ENCODE results near the gene SUPT5H. TPM values are rescaled to one million over a fixed set of nuclear protein-coding genes. Genes with fewer than 3 reads are reported as not detected.

SUPT5H gene
- total and polyA plus RNA-seq, 2 of the 13 experiments (the other 11 are each of a cell fraction or from before 2014, with no cell fraction given), result 48.2 to 51.7 TPM

GRCh38 chr19:39445196-39446111, at the start of gene SUPT5H (continued):
- no peak for TF ChIP-seq MLXIP (CRISPR knock-in tag; IDR thresholded peaks at IDR 0.05; ENCODE audit: borderline replicate concordance)
- peak; percentile 100 for TF ChIP-seq THAP7 (CRISPR knock-in tag; IDR thresholded peaks at IDR 0.05)
- TF ChIP-seq, protein P1, sequence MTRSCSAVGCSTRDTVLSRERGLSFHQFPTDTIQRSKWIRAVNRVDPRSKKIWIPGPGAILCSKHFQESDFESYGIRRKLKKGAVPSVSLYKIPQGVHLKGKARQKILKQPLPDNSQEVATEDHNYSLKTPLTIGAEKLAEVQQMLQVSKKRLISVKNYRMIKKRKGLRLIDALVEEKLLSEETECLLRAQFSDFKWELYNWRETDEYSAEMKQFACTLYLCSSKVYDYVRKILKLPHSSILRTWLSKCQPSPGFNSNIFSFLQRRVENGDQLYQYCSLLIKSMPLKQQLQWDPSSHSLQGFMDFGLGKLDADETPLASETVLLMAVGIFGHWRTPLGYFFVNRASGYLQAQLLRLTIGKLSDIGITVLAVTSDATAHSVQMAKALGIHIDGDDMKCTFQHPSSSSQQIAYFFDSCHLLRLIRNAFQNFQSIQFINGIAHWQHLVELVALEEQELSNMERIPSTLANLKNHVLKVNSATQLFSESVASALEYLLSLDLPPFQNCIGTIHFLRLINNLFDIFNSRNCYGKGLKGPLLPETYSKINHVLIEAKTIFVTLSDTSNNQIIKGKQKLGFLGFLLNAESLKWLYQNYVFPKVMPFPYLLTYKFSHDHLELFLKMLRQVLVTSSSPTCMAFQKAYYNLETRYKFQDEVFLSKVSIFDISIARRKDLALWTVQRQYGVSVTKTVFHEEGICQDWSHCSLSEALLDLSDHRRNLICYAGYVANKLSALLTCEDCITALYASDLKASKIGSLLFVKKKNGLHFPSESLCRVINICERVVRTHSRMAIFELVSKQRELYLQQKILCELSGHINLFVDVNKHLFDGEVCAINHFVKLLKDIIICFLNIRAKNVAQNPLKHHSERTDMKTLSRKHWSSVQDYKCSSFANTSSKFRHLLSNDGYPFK (CRISPR knock-in tag; IDR thresholded peaks at IDR 0.05; ENCODE audit: borderline replicate concordance), result peak; percentile 100
- TF ChIP-seq PAX8 (CRISPR knock-in tag; IDR thresholded peaks at IDR 0.05; ENCODE audit: borderline replicate concordance), result no peak
- TF ChIP-seq TEF (CRISPR knock-in tag; IDR thresholded peaks at IDR 0.05), result no peak
- TF ChIP-seq SSRP1 (CRISPR knock-in tag; IDR thresholded peaks at IDR 0.05), result no peak
- TF ChIP-seq, protein P2, sequence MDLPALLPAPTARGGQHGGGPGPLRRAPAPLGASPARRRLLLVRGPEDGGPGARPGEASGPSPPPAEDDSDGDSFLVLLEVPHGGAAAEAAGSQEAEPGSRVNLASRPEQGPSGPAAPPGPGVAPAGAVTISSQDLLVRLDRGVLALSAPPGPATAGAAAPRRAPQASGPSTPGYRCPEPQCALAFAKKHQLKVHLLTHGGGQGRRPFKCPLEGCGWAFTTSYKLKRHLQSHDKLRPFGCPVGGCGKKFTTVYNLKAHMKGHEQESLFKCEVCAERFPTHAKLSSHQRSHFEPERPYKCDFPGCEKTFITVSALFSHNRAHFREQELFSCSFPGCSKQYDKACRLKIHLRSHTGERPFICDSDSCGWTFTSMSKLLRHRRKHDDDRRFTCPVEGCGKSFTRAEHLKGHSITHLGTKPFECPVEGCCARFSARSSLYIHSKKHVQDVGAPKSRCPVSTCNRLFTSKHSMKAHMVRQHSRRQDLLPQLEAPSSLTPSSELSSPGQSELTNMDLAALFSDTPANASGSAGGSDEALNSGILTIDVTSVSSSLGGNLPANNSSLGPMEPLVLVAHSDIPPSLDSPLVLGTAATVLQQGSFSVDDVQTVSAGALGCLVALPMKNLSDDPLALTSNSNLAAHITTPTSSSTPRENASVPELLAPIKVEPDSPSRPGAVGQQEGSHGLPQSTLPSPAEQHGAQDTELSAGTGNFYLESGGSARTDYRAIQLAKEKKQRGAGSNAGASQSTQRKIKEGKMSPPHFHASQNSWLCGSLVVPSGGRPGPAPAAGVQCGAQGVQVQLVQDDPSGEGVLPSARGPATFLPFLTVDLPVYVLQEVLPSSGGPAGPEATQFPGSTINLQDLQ (CRISPR knock-in tag; IDR thresholded peaks at IDR 0.05), result no peak; the same call in 1 of the 2 replicates
- TF ChIP-seq ZNF605 (CRISPR knock-in tag; IDR thresholded peaks at IDR 0.05), result no peak; the same call in 1 of the 2 replicates
- TF ChIP-seq RXRB (CRISPR knock-in tag; IDR thresholded peaks at IDR 0.05; ENCODE audit: borderline replicate concordance), result peak; percentile 86
- TF ChIP-seq ZC3H13 (CRISPR knock-in tag; IDR thresholded peaks at IDR 0.05), result 0 out of 2 replicates have a peak, but pooled peaks have one; percentile 60
- no peak for TF ChIP-seq ZNF674 (CRISPR knock-in tag; IDR thresholded peaks at IDR 0.05; ENCODE audit: low read depth)
- TF ChIP-seq, protein P3, sequence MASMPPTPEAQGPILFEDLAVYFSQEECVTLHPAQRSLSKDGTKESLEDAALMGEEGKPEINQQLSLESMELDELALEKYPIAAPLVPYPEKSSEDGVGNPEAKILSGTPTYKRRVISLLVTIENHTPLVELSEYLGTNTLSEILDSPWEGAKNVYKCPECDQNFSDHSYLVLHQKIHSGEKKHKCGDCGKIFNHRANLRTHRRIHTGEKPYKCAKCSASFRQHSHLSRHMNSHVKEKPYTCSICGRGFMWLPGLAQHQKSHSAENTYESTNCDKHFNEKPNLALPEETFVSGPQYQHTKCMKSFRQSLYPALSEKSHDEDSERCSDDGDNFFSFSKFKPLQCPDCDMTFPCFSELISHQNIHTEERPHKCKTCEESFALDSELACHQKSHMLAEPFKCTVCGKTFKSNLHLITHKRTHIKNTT (CRISPR knock-in tag; IDR thresholded peaks at IDR 0.05), result no peak
- TF ChIP-seq HOXA7 (CRISPR knock-in tag; IDR thresholded peaks at IDR 0.05), result no peak
- no peak; the same call in 1 of the 2 replicates for TF ChIP-seq ZFP90 (CRISPR knock-in tag; IDR thresholded peaks at IDR 0.05; ENCODE audit: borderline replicate concordance)
- TF ChIP-seq ZNF441 (CRISPR knock-in tag; IDR thresholded peaks at IDR 0.05; ENCODE audit: borderline replicate concordance), result peak; percentile 71
- TF ChIP-seq ZNF737 (CRISPR knock-in tag; IDR thresholded peaks at IDR 0.05; ENCODE audit: borderline replicate concordance), result no peak
